ACC112 (cell line): ENCODE measurements around the gene AACS.
"Not testable (repeated sequence)": the region's sequence is repeated elsewhere in the genome, so short reads cannot be mapped to it uniquely, and the experiment has no call there.

Experiments
- H2AFZ ChIP-seq: fragments of 200-600 bp; sonication (generic); one replicate; pipeline ENCODE4 v1.6.0; 2017; ENCODE audit warnings: antibody characterized with exemption, low read length; ENCODE audit not compliant: unreplicated experiment
- H3K27ac ChIP-seq: fragments of 200-600 bp; sonication (generic); 2 replicates; pipeline ENCODE4 v1.5.1; 2014; ENCODE audit warnings: low read depth, mild to moderate bottlenecking, antibody characterized with exemption, low read length, moderate library complexity
- H3K27me3 ChIP-seq: fragments of 200-600 bp; sonication (generic); 2 replicates; pipeline ENCODE4 v1.6.1; 2014; ENCODE audit warnings: mild to moderate bottlenecking, antibody characterized with exemption, low read length, moderate library complexity, mixed read lengths; ENCODE audit not compliant: insufficient read depth
- H3K36me3 ChIP-seq: fragments of 200-600 bp; sonication (generic); 2 replicates; pipeline ENCODE4 v1.6.1; 2016; ENCODE audit warnings: mild to moderate bottlenecking, antibody characterized with exemption, low read length, moderate library complexity, mixed read lengths; ENCODE audit not compliant: insufficient read depth
- H3K4me1 ChIP-seq: fragments of 200-600 bp; sonication (generic); one replicate; pipeline ENCODE4 v1.6.1; 2016; ENCODE audit warnings: low read length, mixed read lengths; ENCODE audit not compliant: insufficient read depth, unreplicated experiment, control insufficient read depth
- H3K4me3 ChIP-seq: fragments of 200-600 bp; sonication (generic); 2 replicates; pipeline ENCODE4 v1.5.1; 2014; ENCODE audit warnings: mild to moderate bottlenecking, low read depth, low read length
- H3K79me2 ChIP-seq: fragments of 200-600 bp; sonication (generic); one replicate; pipeline ENCODE4 v1.6.0; 2016; ENCODE audit warnings: low read length; ENCODE audit not compliant: control insufficient read depth, unreplicated experiment, insufficient read depth

The AACS gene

GRCh38 chr12:125028106-125028505 lies 37.1 kb upstream of the AACS start:
- Histone ChIP-seq H3K4me3 (no peak overlapping the region), H3K4me1 (no peaks in the 10 kb centered on the region), H3K36me3 (no peaks in the 10 kb centered on the region), H3K27ac (no peak overlapping the region), H3K27me3 (no peaks in the 10 kb centered on the region), H3K79me2 (no peaks in the 10 kb centered on the region), H2AFZ (no peak overlapping the region)

GRCh38 chr12:125029761-125030358 lies 35.4 kb upstream of the AACS start:
- Histone ChIP-seq H2AFZ (no peak overlapping the region), H3K4me1 (no peaks in the 10 kb centered on the region), H3K36me3 (no peaks in the 10 kb centered on the region), H3K4me3 (no peak overlapping the region), H3K79me2 (no peaks in the 10 kb centered on the region), H3K27me3 (no peaks in the 10 kb centered on the region), H3K27ac (no peak overlapping the region)

GRCh38 chr12:125031471-125031870 lies 33.8 kb upstream of the AACS start:
- H3K79me2 ChIP-seq, H3K27ac ChIP-seq, H3K36me3 ChIP-seq, H3K4me3 ChIP-seq, H2AFZ ChIP-seq, H3K4me1 ChIP-seq, H3K27me3 ChIP-seq: not testable (repeated sequence)

GRCh38 chr12:125032466-125033152 lies 32.6 kb upstream of the AACS start:
- Histone ChIP-seq H3K79me2 (no peaks in the 10 kb centered on the region), H3K4me1 (no peaks in the 10 kb centered on the region), H2AFZ (no peak overlapping the region), H3K27me3 (no peaks in the 10 kb centered on the region), H3K36me3 (no peaks in the 10 kb centered on the region), H3K27ac (no peak overlapping the region), H3K4me3 (no peak overlapping the region)

GRCh38 chr12:125033288-125033687 lies 31.9 kb upstream of the AACS start:
- Histone ChIP-seq H2AFZ (no peak overlapping the region), H3K79me2 (no peaks in the 10 kb centered on the region), H3K36me3 (no peaks in the 10 kb centered on the region), H3K4me3 (no peak overlapping the region), H3K27me3 (no peaks in the 10 kb centered on the region), H3K27ac (no peak overlapping the region), H3K4me1 (no peaks in the 10 kb centered on the region)

- Histone ChIP-seq H3K36me3 (no peaks in the 10 kb centered on the region), H3K4me1 (no peaks in the 10 kb centered on the region), H3K79me2 (no peaks in the 10 kb centered on the region), H3K4me3 (no peak overlapping the region), H3K27ac (no peak overlapping the region), H2AFZ (no peak overlapping the region), H3K27me3 (no peaks in the 10 kb centered on the region)
These were observed 26.1 kb upstream of the AACS start for GRCh38 chr12:125038976-125039625.

- Histone ChIP-seq H2AFZ (peak overlapping the region; percentile 90), H3K4me1 (no peaks in the 10 kb centered on the region), H3K79me2 (no peaks in the 10 kb centered on the region), H3K4me3 (peak overlapping the region; percentile 77), H3K27ac (no peak overlapping the region), H3K36me3 (no peaks in the 10 kb centered on the region), H3K27me3 (no peaks in the 10 kb centered on the region)
These were observed 16.2 kb upstream of the AACS start for GRCh38 chr12:125049093-125049458.

GRCh38 chr12:125050446-125050845 lies 14.8 kb upstream of the AACS start:
- H3K27me3 ChIP-seq = no peaks in the 10 kb centered on the region
- no peaks in the 10 kb centered on the region for H3K36me3 ChIP-seq
- no peak overlapping the region for H3K4me3 ChIP-seq
- H2AFZ ChIP-seq = no peak overlapping the region
- no peaks in the 10 kb centered on the region for H3K4me1 ChIP-seq
- no peak overlapping the region for H3K27ac ChIP-seq
- H3K79me2 ChIP-seq = no peaks in the 10 kb centered on the region

GRCh38 chr12:125050868-125051267 lies 14.4 kb upstream of the AACS start:
- no peaks in the 10 kb centered on the region for H3K27me3 ChIP-seq
- no peaks in the 10 kb centered on the region for H3K36me3 ChIP-seq
- no peak overlapping the region for H2AFZ ChIP-seq
- no peak overlapping the region for H3K4me3 ChIP-seq
- H3K4me1 ChIP-seq = no peaks in the 10 kb centered on the region
- H3K27ac ChIP-seq = no peak overlapping the region
- no peaks in the 10 kb centered on the region for H3K79me2 ChIP-seq

GRCh38 chr12:125053821-125054220 lies 11.4 kb upstream of the AACS start:
- Histone ChIP-seq H3K36me3 (no peaks in the 10 kb centered on the region), H3K79me2 (no peaks in the 10 kb centered on the region), H3K27me3 (no peaks in the 10 kb centered on the region), H3K4me1 (no peaks in the 10 kb centered on the region), H3K27ac (no peak overlapping the region), H2AFZ (no peak overlapping the region), H3K4me3 (no peak overlapping the region)

GRCh38 chr12:125055591-125055990 lies 9.6 kb upstream of the AACS start:
- H2AFZ ChIP-seq = no peak overlapping the region
- H3K36me3 ChIP-seq = no peaks in the 10 kb centered on the region
- H3K27me3 ChIP-seq = no peaks in the 10 kb centered on the region
- H3K4me1 ChIP-seq = no peaks in the 10 kb centered on the region
- no peak overlapping the region for H3K4me3 ChIP-seq
- no peaks in the 10 kb centered on the region for H3K79me2 ChIP-seq
- H3K27ac ChIP-seq = no peak overlapping the region
